CD4-positive, alpha-beta T cell treated with Interleukin-6 at 100 ng/mL for 8 hours (primary cell): ENCODE results near the gene SCGB1C2.

Source experiments
- DNase-seq: peaks from one replicate; pipeline ENCODE4 v3.0.0-alpha.2; 2020; ENCODE audit warnings: mixed read lengths, low spot score

SCGB1C2 gene

GRCh38 chr17:172401-172800, 35.0 kb downstream of the SCGB1C2 start:
- no peak for DNase-seq

- no peak for DNase-seq
Observed at GRCh38 chr17:173166-173911, 36.0 kb downstream of the SCGB1C2 start.

- DNase-seq, result no peak
Observed at GRCh38 chr17:177155-177554, 39.8 kb downstream of the SCGB1C2 start.

- no peak for DNase-seq
Observed at GRCh38 chr17:177762-178161, 40.4 kb downstream of the SCGB1C2 start.

- DNase-seq, result no peak
Observed at GRCh38 chr17:178292-179065, 41.1 kb downstream of the SCGB1C2 start.

GRCh38 chr17:179066-179432, 41.7 kb downstream of the SCGB1C2 start:
- no peak for DNase-seq

- DNase-seq, result no peak
Observed at GRCh38 chr17:179781-180380, 42.5 kb downstream of the SCGB1C2 start.

- DNase-seq, result no peak
Observed at GRCh38 chr17:180381-181244, 43.2 kb downstream of the SCGB1C2 start.

- DNase-seq, result no peak
Observed at GRCh38 chr17:181245-182049, 44.1 kb downstream of the SCGB1C2 start, which contains the start of gene DOC2B. DOC2B (minus strand) TSS chr17:181650; CDS start chr17:181479, 171 bp downstream.

- no peak for DNase-seq
Observed at GRCh38 chr17:182050-182751, 44.8 kb downstream of the SCGB1C2 start.

GRCh38 chr17:183021-183420, 45.7 kb downstream of the SCGB1C2 start:
- no peak for DNase-seq

GRCh38 chr17:185445-186138, 48.2 kb downstream of the SCGB1C2 start:
- DNase-seq, result no peak

GRCh38 chr17:187130-187529, 49.8 kb downstream of the SCGB1C2 start:
- DNase-seq, result no peak
